Activated CD4-positive, alpha-beta T cell treated with anti-CD3 and anti-CD28 coated beads for 1 hour (primary cell): Measurements from ENCODE around the gene NR2E1.

Experiments used
- DNase-seq: peaks from one replicate; pipeline ENCODE4 v3.0.0-alpha.2; 2020

Gene NR2E1

DNA sequence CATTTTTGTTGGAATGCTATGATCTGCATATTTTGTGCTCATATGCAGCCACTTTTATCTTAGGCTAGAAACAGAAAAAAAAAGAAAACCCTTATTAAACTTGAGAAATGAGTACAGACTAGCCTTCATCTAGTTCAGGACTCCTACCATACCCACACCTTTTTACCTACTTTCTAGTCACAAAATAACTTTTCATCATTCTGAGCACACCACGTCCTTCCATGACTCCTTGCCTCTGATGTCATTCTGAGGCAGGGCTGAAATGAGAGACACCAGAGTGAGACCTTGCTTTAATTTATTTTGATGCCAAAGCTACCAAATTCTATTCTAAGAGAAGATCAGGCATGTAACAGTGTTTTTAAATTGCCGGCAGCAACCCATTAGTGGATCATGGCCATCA, 56.2 kb downstream of the NR2E1 start:
- DNase-seq: no peak

DNA sequence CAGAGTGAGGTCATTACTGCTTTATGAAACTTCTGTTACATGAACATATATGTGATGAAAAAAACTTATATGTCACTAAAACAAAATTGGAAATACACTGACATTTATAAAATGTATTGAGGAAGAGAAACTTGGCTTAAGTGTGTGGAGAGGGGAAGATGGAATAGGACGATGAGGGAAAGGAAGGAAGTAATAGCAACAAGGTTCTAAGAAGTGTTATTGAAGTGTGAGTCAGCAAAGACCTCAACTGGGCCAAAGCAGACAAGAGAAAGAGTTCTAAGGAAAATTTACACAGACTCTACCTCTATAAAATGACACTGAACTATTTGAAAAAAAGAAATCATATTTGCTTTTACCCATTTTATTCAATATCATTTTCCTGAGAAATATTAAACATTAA, 56.7 kb downstream of the NR2E1 start:
- no peak for DNase-seq

DNA sequence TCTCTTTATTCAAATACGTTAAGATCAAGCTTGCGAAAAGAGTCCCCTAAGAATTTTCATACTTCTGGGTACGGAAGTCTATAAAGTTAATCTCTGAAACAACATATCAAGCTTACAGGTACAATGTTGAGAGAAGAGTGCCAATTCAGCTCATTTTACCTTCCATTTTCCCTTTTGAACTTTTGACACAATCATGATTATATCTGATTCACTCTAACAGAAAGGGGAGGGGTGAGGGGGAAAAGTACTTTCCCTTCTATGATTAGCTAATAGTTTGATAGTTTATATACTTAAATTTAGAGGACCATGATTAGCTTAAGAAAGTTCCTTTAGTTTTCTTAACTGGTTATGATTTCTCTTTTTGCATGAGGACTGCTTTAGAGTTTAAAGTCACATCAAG, 61.5 kb downstream of the NR2E1 start:
- no peak for DNase-seq

DNA sequence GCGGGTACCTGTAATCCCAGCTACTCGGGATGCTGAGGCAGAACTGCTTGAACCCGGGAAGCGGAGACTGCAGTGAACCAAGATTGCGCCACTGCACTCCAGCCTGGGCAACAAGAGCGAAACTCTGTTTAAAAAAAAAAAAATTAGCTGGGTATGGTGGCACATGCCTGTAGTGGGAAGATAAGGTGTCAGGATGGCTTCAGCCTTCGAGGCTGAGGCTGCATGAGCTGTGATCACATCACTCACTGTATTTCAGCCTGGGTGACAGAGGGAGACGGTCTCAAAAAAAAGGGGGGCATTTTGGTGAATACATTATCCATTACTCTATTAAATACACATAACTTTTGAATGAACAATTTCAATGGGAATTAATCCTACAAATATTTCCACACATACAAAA, 62.6 kb downstream of the NR2E1 start:
- no peak for DNase-seq

DNA sequence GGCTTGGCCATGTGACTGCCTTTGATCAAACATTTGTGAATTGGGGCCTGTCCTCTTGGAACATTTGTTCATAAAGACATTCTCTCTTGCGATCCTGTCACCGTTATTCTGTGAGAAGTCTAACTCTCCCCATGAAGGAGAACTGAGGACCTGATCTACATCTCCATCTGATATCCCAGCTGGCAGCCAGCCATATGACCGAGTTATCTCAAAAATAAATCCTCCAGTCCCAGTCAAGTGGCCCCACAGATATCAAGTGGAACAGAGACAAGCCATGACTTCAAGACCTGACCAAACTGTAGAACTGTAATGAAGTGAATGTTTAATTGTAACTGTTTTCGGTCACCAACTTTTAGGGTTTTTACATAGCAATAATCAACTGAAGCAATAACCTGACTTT, 69.3 kb downstream of the NR2E1 start:
- DNase-seq: no peak

DNA sequence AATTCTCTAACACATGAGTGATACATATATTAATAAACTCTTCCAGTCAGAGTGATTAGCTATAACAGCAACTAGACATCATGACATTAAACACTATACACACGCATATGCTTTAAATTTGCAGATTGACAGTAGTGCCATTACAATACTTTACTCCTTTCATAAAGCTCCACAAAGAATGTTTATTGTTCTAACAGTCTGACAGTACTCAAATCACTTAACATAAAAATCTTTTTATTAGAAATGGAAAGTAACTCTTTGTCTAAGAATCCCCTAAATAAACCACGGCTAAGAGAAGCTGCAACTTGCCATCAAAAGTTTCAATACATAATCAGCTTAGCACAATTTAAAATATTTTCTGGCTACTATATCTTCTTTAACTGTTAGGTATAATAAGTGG, 71.0 kb downstream of the NR2E1 start:
- DNase-seq: no peak

DNA sequence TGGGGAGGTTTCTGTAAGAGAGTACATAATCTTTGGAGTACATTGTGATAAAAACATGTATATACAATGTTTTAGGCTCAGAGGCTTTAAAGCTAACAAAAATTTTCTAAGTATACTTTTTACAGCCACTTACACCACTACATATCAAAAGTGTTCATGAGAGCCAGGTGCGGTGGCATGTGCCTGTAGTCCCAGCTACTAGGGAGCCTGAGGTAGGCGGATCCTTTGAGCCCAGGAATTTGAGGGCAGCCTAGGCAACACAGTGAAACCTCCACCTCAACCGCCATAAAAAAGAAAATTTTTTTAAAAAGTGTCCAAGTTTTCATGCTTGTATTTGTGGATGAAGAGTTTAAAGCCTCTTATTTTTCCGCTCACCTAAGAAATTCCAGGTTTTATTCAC, 72.5 kb downstream of the NR2E1 start:
- no peak for DNase-seq
